ENCODE measurements around the gene ACTL8.

Gene ACTL8

GRCh38 chr1:17750333-17750732 is 4.8 kb upstream of the ACTL8 start:
- no peaks in the 10 kb centered on the region for H3K36me3 ChIP-seq (ENCODE audit: control insufficient read depth, insufficient read depth, low read length)
- H3K4me3 ChIP-seq (ENCODE audit: extremely low read depth, insufficient read depth, low read length, poor library complexity, severe bottlenecking): no peak overlapping the region
- no peak overlapping the region for H3K27ac ChIP-seq (ENCODE audit: low read depth, low read length, severe bottlenecking)
- H3K9me3 ChIP-seq (ENCODE audit: control insufficient read depth, low read length): peaks cover 12% of the 10 kb centered on the region
- 80 to 82% methylated on average over 4 to 5 of the region's 5 CpGs for WGBS, 2 experiments (ENCODE audit: insufficient coverage in 2 of 2)
- H3K4me1 ChIP-seq (ENCODE audit: control insufficient read depth, insufficient read depth, low read length, poor library complexity, severe bottlenecking): no peaks in the 10 kb centered on the region

- no peak overlapping the region for H3K27ac ChIP-seq (ENCODE audit: low read depth, low read length, severe bottlenecking)
- no peaks in the 10 kb centered on the region for H3K36me3 ChIP-seq (ENCODE audit: control insufficient read depth, insufficient read depth, low read length)
- H3K4me3 ChIP-seq (ENCODE audit: extremely low read depth, insufficient read depth, low read length, poor library complexity, severe bottlenecking): no peak overlapping the region
- H3K9me3 ChIP-seq (ENCODE audit: control insufficient read depth, low read length): peaks cover 21% of the 10 kb centered on the region
- 69 to 88% methylated on average over 3 of the region's 4 CpGs for WGBS, 2 experiments (ENCODE audit: insufficient coverage in 2 of 2)
- H3K4me1 ChIP-seq (ENCODE audit: control insufficient read depth, insufficient read depth, low read length, poor library complexity, severe bottlenecking): no peaks in the 10 kb centered on the region
Measured at GRCh38 chr1:17752356-17752755, 2.8 kb upstream of the ACTL8 start.

GRCh38 chr1:17757426-17757825 is 2.3 kb downstream of the ACTL8 start:
- peaks cover 46% of the 10 kb centered on the region for H3K9me3 ChIP-seq (ENCODE audit: control insufficient read depth, low read length)
- no peak overlapping the region for H3K4me3 ChIP-seq (ENCODE audit: extremely low read depth, insufficient read depth, low read length, poor library complexity, severe bottlenecking)
- H3K36me3 ChIP-seq (ENCODE audit: control insufficient read depth, insufficient read depth, low read length): no peaks in the 10 kb centered on the region
- H3K27ac ChIP-seq (ENCODE audit: low read depth, low read length, severe bottlenecking): no peak overlapping the region
- WGBS, 2 experiments (ENCODE audit: insufficient coverage in 2 of 2): 83 to 85% methylated on average over 4 to 5 of the region's 6 CpGs
- no peaks in the 10 kb centered on the region for H3K4me1 ChIP-seq (ENCODE audit: control insufficient read depth, insufficient read depth, low read length, poor library complexity, severe bottlenecking)

- 73% methylated on average over 7 of the region's 7 CpGs for WGBS, 2 experiments (ENCODE audit: insufficient coverage in 2 of 2)
- H3K27ac ChIP-seq (ENCODE audit: low read depth, low read length, severe bottlenecking): no peak overlapping the region
- H3K9me3 ChIP-seq (ENCODE audit: control insufficient read depth, low read length): peaks cover 45% of the 10 kb centered on the region
- no peak overlapping the region for H3K4me3 ChIP-seq (ENCODE audit: extremely low read depth, insufficient read depth, low read length, poor library complexity, severe bottlenecking)
- no peaks in the 10 kb centered on the region for H3K4me1 ChIP-seq (ENCODE audit: control insufficient read depth, insufficient read depth, low read length, poor library complexity, severe bottlenecking)
- no peaks in the 10 kb centered on the region for H3K36me3 ChIP-seq (ENCODE audit: control insufficient read depth, insufficient read depth, low read length)
Measured at GRCh38 chr1:17759114-17759513, 4.0 kb downstream of the ACTL8 start.

GRCh38 chr1:17762313-17762712 is 7.2 kb downstream of the ACTL8 start:
- Histone ChIP-seq H3K36me3 (ENCODE audit: control insufficient read depth, insufficient read depth, low read length) (no peaks in the 10 kb centered on the region), H3K4me3 (ENCODE audit: extremely low read depth, insufficient read depth, low read length, poor library complexity, severe bottlenecking) (no peak overlapping the region), H3K4me1 (ENCODE audit: control insufficient read depth, insufficient read depth, low read length, poor library complexity, severe bottlenecking) (no peaks in the 10 kb centered on the region), H3K9me3 (ENCODE audit: control insufficient read depth, low read length) (peaks cover 25% of the 10 kb centered on the region), H3K27ac (ENCODE audit: low read depth, low read length, severe bottlenecking) (no peak overlapping the region)
- WGBS, 2 experiments (ENCODE audit: insufficient coverage in 2 of 2): 82 to 92% methylated on average over 7 to 9 of the region's 11 CpGs

GRCh38 chr1:17763417-17763816 is 8.3 kb downstream of the ACTL8 start:
- no peaks in the 10 kb centered on the region for H3K36me3 ChIP-seq (ENCODE audit: control insufficient read depth, insufficient read depth, low read length)
- peaks cover 3% of the 10 kb centered on the region for H3K4me1 ChIP-seq (ENCODE audit: control insufficient read depth, insufficient read depth, low read length, poor library complexity, severe bottlenecking)
- H3K9me3 ChIP-seq (ENCODE audit: control insufficient read depth, low read length): peaks cover 18% of the 10 kb centered on the region
- H3K27ac ChIP-seq (ENCODE audit: low read depth, low read length, severe bottlenecking): no peak overlapping the region
- H3K4me3 ChIP-seq (ENCODE audit: extremely low read depth, insufficient read depth, low read length, poor library complexity, severe bottlenecking): no peak overlapping the region
- 63% methylated on average over 3 of the region's 8 CpGs; no CpG with 5 or more reads in 1 of the 2 experiments for WGBS, 2 experiments (ENCODE audit: insufficient coverage in 2 of 2)

- H3K4me3 ChIP-seq (ENCODE audit: extremely low read depth, insufficient read depth, low read length, poor library complexity, severe bottlenecking): no peak overlapping the region
- no peaks in the 10 kb centered on the region for H3K36me3 ChIP-seq (ENCODE audit: control insufficient read depth, insufficient read depth, low read length)
- H3K27ac ChIP-seq (ENCODE audit: low read depth, low read length, severe bottlenecking): no peak overlapping the region
- WGBS, 2 experiments (ENCODE audit: insufficient coverage in 2 of 2): 80 to 100% methylated on average over 1 to 5 of the region's 5 CpGs
- H3K4me1 ChIP-seq (ENCODE audit: control insufficient read depth, insufficient read depth, low read length, poor library complexity, severe bottlenecking): peaks cover 7% of the 10 kb centered on the region
- peaks cover 12% of the 10 kb centered on the region for H3K9me3 ChIP-seq (ENCODE audit: control insufficient read depth, low read length)
Measured at GRCh38 chr1:17763995-17764394, 8.9 kb downstream of the ACTL8 start.

- WGBS, 2 experiments (ENCODE audit: insufficient coverage in 2 of 2): 94% methylated on average over 7 to 9 of the region's 10 CpGs
- Histone ChIP-seq H3K27ac (ENCODE audit: low read depth, low read length, severe bottlenecking) (no peak overlapping the region), H3K4me3 (ENCODE audit: extremely low read depth, insufficient read depth, low read length, poor library complexity, severe bottlenecking) (no peak overlapping the region), H3K9me3 (ENCODE audit: control insufficient read depth, low read length) (peaks cover 6% of the 10 kb centered on the region), H3K36me3 (ENCODE audit: control insufficient read depth, insufficient read depth, low read length) (no peaks in the 10 kb centered on the region), H3K4me1 (ENCODE audit: control insufficient read depth, insufficient read depth, low read length, poor library complexity, severe bottlenecking) (peaks cover 11% of the 10 kb centered on the region)
Measured at GRCh38 chr1:17764591-17764990, 9.5 kb downstream of the ACTL8 start.

GRCh38 chr1:17765444-17766411 is 10.6 kb downstream of the ACTL8 start:
- H3K27ac ChIP-seq (ENCODE audit: low read depth, low read length, severe bottlenecking): no peak overlapping the region
- no peaks in the 10 kb centered on the region for H3K36me3 ChIP-seq (ENCODE audit: control insufficient read depth, insufficient read depth, low read length)
- H3K9me3 ChIP-seq (ENCODE audit: control insufficient read depth, low read length): no peaks in the 10 kb centered on the region
- WGBS, 2 experiments (ENCODE audit: insufficient coverage in 2 of 2): 88 to 92% methylated on average over 13 to 14 of the region's 16 CpGs
- H3K4me1 ChIP-seq (ENCODE audit: control insufficient read depth, insufficient read depth, low read length, poor library complexity, severe bottlenecking): peaks cover 11% of the 10 kb centered on the region
- no peak overlapping the region for H3K4me3 ChIP-seq (ENCODE audit: extremely low read depth, insufficient read depth, low read length, poor library complexity, severe bottlenecking)

- peaks cover 11% of the 10 kb centered on the region for H3K4me1 ChIP-seq (ENCODE audit: control insufficient read depth, insufficient read depth, low read length, poor library complexity, severe bottlenecking)
- peak overlapping the region; percentile 73 for H3K27ac ChIP-seq (ENCODE audit: low read depth, low read length, severe bottlenecking)
- H3K9me3 ChIP-seq (ENCODE audit: control insufficient read depth, low read length): no peaks in the 10 kb centered on the region
- no peaks in the 10 kb centered on the region for H3K36me3 ChIP-seq (ENCODE audit: control insufficient read depth, insufficient read depth, low read length)
- H3K4me3 ChIP-seq (ENCODE audit: extremely low read depth, insufficient read depth, low read length, poor library complexity, severe bottlenecking): no peak overlapping the region
- WGBS, 2 experiments (ENCODE audit: insufficient coverage in 2 of 2): 63 to 68% methylated on average over 8 to 9 of the region's 10 CpGs
Measured at GRCh38 chr1:17768651-17769241, 13.6 kb downstream of the ACTL8 start.

- Histone ChIP-seq H3K4me1 (ENCODE audit: control insufficient read depth, insufficient read depth, low read length, poor library complexity, severe bottlenecking) (peaks cover 11% of the 10 kb centered on the region), H3K36me3 (ENCODE audit: control insufficient read depth, insufficient read depth, low read length) (no peaks in the 10 kb centered on the region), H3K9me3 (ENCODE audit: control insufficient read depth, low read length) (no peaks in the 10 kb centered on the region), H3K27ac (ENCODE audit: low read depth, low read length, severe bottlenecking) (no peak overlapping the region), H3K4me3 (ENCODE audit: extremely low read depth, insufficient read depth, low read length, poor library complexity, severe bottlenecking) (no peak overlapping the region)
- WGBS, 2 experiments (ENCODE audit: insufficient coverage in 2 of 2): 97 to 100% methylated on average over 4 of the region's 10 CpGs
Measured at GRCh38 chr1:17770983-17771382, 15.8 kb downstream of the ACTL8 start.
